Measurements from ENCODE around the gene TCEANC.
"Not testable (repeated sequence)": the region's sequence is repeated elsewhere in the genome, so short reads cannot be mapped to it uniquely, and the experiment has no call there.

TCEANC gene

GRCh38 chrX:13652850-13653693 lies at the start of gene TCEANC:
Gene TCEANC (plus strand): TSS chrX:13653141. CDS start chrX:13662509, 9,368 bp downstream.
- Histone ChIP-seq H3K27ac (peak within 1 kb of the TSS; percentile 73), H3K9ac (ENCODE audit: insufficient read length) (peak within 1 kb of the TSS; percentile 86), H3K4me3 (peak within 1 kb of the TSS; percentile 95), H3K36me3 (ENCODE audit: insufficient read depth, low read length) (no peaks in the 10 kb centered on the region), H3K9me3 (ENCODE audit: low read depth, low read length) (no peaks in the 10 kb centered on the region)
- peak; percentile 75 for DNase-seq (ENCODE audit: low read depth, low spot score)
- peak; percentile 73 for TF ChIP-seq POLR2AphosphoS5 (IDR thresholded peaks at IDR 0.05; ENCODE audit: borderline replicate concordance, low read depth, low read length)
- no peak for TF ChIP-seq EZH2 (IDR thresholded peaks at IDR 0.05)

GRCh38 chrX:13605611-13606010 lies 47.3 kb upstream of the TCEANC start:
- Histone ChIP-seq H3K36me3 (ENCODE audit: insufficient read depth, low read length) (no peaks in the 10 kb centered on the region), H3K9me3 (ENCODE audit: low read depth, low read length) (no peaks in the 10 kb centered on the region), H3K4me3 (no peak overlapping the region), H3K9ac (ENCODE audit: insufficient read length) (no peak overlapping the region), H3K27ac (no peak overlapping the region)
- TF ChIP-seq EZH2 (IDR thresholded peaks at IDR 0.05) (no peak), POLR2AphosphoS5 (IDR thresholded peaks at IDR 0.05; ENCODE audit: borderline replicate concordance, low read depth, low read length) (no peak), FOXP2 (optimal IDR thresholded peaks at IDR 0.05; ENCODE audit: control extremely low read depth, extremely low read length, insufficient read depth) (no peak)
- DNase-seq (ENCODE audit: low read depth, low spot score), result no peak

- TF ChIP-seq FOXP2 (optimal IDR thresholded peaks at IDR 0.05; ENCODE audit: control extremely low read depth, extremely low read length, insufficient read depth), result no peak
- no peak for TF ChIP-seq EZH2 (IDR thresholded peaks at IDR 0.05)
- TF ChIP-seq POLR2AphosphoS5 (IDR thresholded peaks at IDR 0.05; ENCODE audit: borderline replicate concordance, low read depth, low read length), result no peak
- H3K4me3 ChIP-seq, result no peak overlapping the region
- H3K27ac ChIP-seq, result no peak overlapping the region
- no peaks in the 10 kb centered on the region for H3K9me3 ChIP-seq (ENCODE audit: low read depth, low read length)
- DNase-seq (ENCODE audit: low read depth, low spot score), result no peak
- H3K36me3 ChIP-seq (ENCODE audit: insufficient read depth, low read length), result no peaks in the 10 kb centered on the region
- no peak overlapping the region for H3K9ac ChIP-seq (ENCODE audit: insufficient read length)
Measured at GRCh38 chrX:13607331-13607995, 45.5 kb upstream of the TCEANC start.

- Histone ChIP-seq H3K9ac (ENCODE audit: insufficient read length) (no peak overlapping the region), H3K36me3 (ENCODE audit: insufficient read depth, low read length) (no peaks in the 10 kb centered on the region), H3K9me3 (ENCODE audit: low read depth, low read length) (no peaks in the 10 kb centered on the region), H3K27ac (no peak overlapping the region), H3K4me3 (no peak overlapping the region)
- DNase-seq (ENCODE audit: low read depth, low spot score), result no peak
- no peak for TF ChIP-seq POLR2AphosphoS5 (IDR thresholded peaks at IDR 0.05; ENCODE audit: borderline replicate concordance, low read depth, low read length)
- TF ChIP-seq EZH2 (IDR thresholded peaks at IDR 0.05), result no peak
- TF ChIP-seq FOXP2 (optimal IDR thresholded peaks at IDR 0.05; ENCODE audit: control extremely low read depth, extremely low read length, insufficient read depth), result no peak
Measured at GRCh38 chrX:13607996-13608365, 45.0 kb upstream of the TCEANC start.

- H3K9me3 ChIP-seq (ENCODE audit: low read depth, low read length), result no peaks in the 10 kb centered on the region
- DNase-seq (ENCODE audit: low read depth, low spot score), result no peak
- H3K36me3 ChIP-seq (ENCODE audit: insufficient read depth, low read length), result no peaks in the 10 kb centered on the region
- no peak overlapping the region for H3K4me3 ChIP-seq
- H3K27ac ChIP-seq, result no peak overlapping the region
- no peak for TF ChIP-seq FOXP2 (optimal IDR thresholded peaks at IDR 0.05; ENCODE audit: control extremely low read depth, extremely low read length, insufficient read depth)
- TF ChIP-seq EZH2 (IDR thresholded peaks at IDR 0.05), result no peak
- H3K9ac ChIP-seq (ENCODE audit: insufficient read length), result no peak overlapping the region
Measured at GRCh38 chrX:13614154-13614553, 38.8 kb upstream of the TCEANC start.

GRCh38 chrX:13620207-13620606 lies 32.7 kb upstream of the TCEANC start:
- no peak overlapping the region for H3K27ac ChIP-seq
- no peak for DNase-seq (ENCODE audit: low read depth, low spot score)
- no peaks in the 10 kb centered on the region for H3K9me3 ChIP-seq (ENCODE audit: low read depth, low read length)
- TF ChIP-seq FOXP2 (optimal IDR thresholded peaks at IDR 0.05; ENCODE audit: control extremely low read depth, extremely low read length, insufficient read depth), result no peak
- TF ChIP-seq EZH2 (IDR thresholded peaks at IDR 0.05), result no peak
- no peak for TF ChIP-seq POLR2AphosphoS5 (IDR thresholded peaks at IDR 0.05; ENCODE audit: borderline replicate concordance, low read depth, low read length)
- H3K36me3 ChIP-seq (ENCODE audit: insufficient read depth, low read length), result no peaks in the 10 kb centered on the region
- H3K4me3 ChIP-seq, result no peak overlapping the region
- H3K9ac ChIP-seq (ENCODE audit: insufficient read length), result no peak overlapping the region

- H3K9ac ChIP-seq (ENCODE audit: insufficient read length), result no peak overlapping the region
- H3K27ac ChIP-seq, result no peak overlapping the region
- H3K9me3 ChIP-seq (ENCODE audit: low read depth, low read length), result no peaks in the 10 kb centered on the region
- no peaks in the 10 kb centered on the region for H3K36me3 ChIP-seq (ENCODE audit: insufficient read depth, low read length)
- DNase-seq (ENCODE audit: low read depth, low spot score), result no peak
- H3K4me3 ChIP-seq, result no peak overlapping the region
- TF ChIP-seq POLR2AphosphoS5 (IDR thresholded peaks at IDR 0.05; ENCODE audit: borderline replicate concordance, low read depth, low read length), result no peak
- no peak for TF ChIP-seq FOXP2 (optimal IDR thresholded peaks at IDR 0.05; ENCODE audit: control extremely low read depth, extremely low read length, insufficient read depth)
- no peak for TF ChIP-seq EZH2 (IDR thresholded peaks at IDR 0.05)
Measured at GRCh38 chrX:13622401-13622964, 30.5 kb upstream of the TCEANC start.

GRCh38 chrX:13627306-13627705 lies 25.6 kb upstream of the TCEANC start:
- H3K9me3 ChIP-seq (ENCODE audit: low read depth, low read length), result no peaks in the 10 kb centered on the region
- DNase-seq (ENCODE audit: low read depth, low spot score), result no peak
- H3K36me3 ChIP-seq (ENCODE audit: insufficient read depth, low read length), result no peaks in the 10 kb centered on the region
- no peak for TF ChIP-seq POLR2AphosphoS5 (IDR thresholded peaks at IDR 0.05; ENCODE audit: borderline replicate concordance, low read depth, low read length)
- TF ChIP-seq EZH2 (IDR thresholded peaks at IDR 0.05), result no peak
- TF ChIP-seq FOXP2 (optimal IDR thresholded peaks at IDR 0.05; ENCODE audit: control extremely low read depth, extremely low read length, insufficient read depth), result no peak
- no peak overlapping the region for H3K9ac ChIP-seq (ENCODE audit: insufficient read length)
- no peak overlapping the region for H3K27ac ChIP-seq
- no peak overlapping the region for H3K4me3 ChIP-seq

GRCh38 chrX:13637224-13637623 lies 15.7 kb upstream of the TCEANC start:
- not testable (repeated sequence) for H3K4me3 ChIP-seq; H3K9ac ChIP-seq (ENCODE audit: insufficient read length); DNase-seq (ENCODE audit: low read depth, low spot score); H3K9me3 ChIP-seq (ENCODE audit: low read depth, low read length); H3K36me3 ChIP-seq (ENCODE audit: insufficient read depth, low read length); H3K27ac ChIP-seq

Data from SK-N-MC (cell line).